Smooth muscle cell (in vitro differentiated cells): Measurements from ENCODE around the gene PCDHA1. TPM values are rescaled to one million over a fixed set of nuclear protein-coding genes. Genes with fewer than 3 reads are reported as not detected.

ENCODE experiments used
- DNase-seq: peaks from one replicate; lab custom pipeline; 2025; ENCODE audit not compliant: unreplicated experiment; lab: John Stamatoyannopoulos, UW
- H2AFZ ChIP-seq: fragments of 200-600 bp; sonication (generic); 2 replicates; pipeline ENCODE4 v1.6.0; 2016; ENCODE audit warnings: antibody characterized with exemption, low read depth, mild to moderate bottlenecking
- H3F3A ChIP-seq: fragments of 200-600 bp; sonication (generic); 2 replicates; pipeline ENCODE4 v1.6.0; 2017; ENCODE audit warnings: antibody characterized with exemption, low read depth
- H3K27ac ChIP-seq: fragments of 200-600 bp; sonication (generic); 2 replicates; pipeline ENCODE4 v1.5.1; 2016; ENCODE audit warnings: low read depth, mild to moderate bottlenecking
- H3K27me3 ChIP-seq: fragments of 200-600 bp; sonication (generic); 2 replicates; pipeline ENCODE4 v1.6.1; 2016; ENCODE audit warnings: low read depth, mild to moderate bottlenecking
- H3K36me3 ChIP-seq: fragments of 200-600 bp; sonication (generic); 2 replicates; pipeline ENCODE4 v1.5.1; 2016; ENCODE audit warnings: low read depth
- H3K4me1 ChIP-seq: fragments of 200-600 bp; sonication (generic); 2 replicates; pipeline ENCODE4 v1.5.1; 2016; ENCODE audit warnings: low read depth
- H3K4me2 ChIP-seq: fragments of 200-600 bp; sonication (generic); 2 replicates; pipeline ENCODE4 v1.6.0; 2016; ENCODE audit warnings: mild to moderate bottlenecking
- H3K4me3 ChIP-seq: fragments of 200-600 bp; sonication (generic); 2 replicates; pipeline ENCODE4 v1.5.1; 2016; ENCODE audit warnings: mild to moderate bottlenecking
- H3K79me2 ChIP-seq: fragments of 200-600 bp; sonication (generic); 2 replicates; pipeline ENCODE4 v1.6.0; 2016; ENCODE audit warnings: low read depth, mild to moderate bottlenecking
- H3K9ac ChIP-seq: fragments of 200-600 bp; sonication (generic); 2 replicates; pipeline ENCODE4 v1.6.0; 2016; ENCODE audit warnings: low read depth
- H3K9me3 ChIP-seq: fragments of 200-600 bp; sonication (generic); replicated peaks from 2 replicates; pipeline ENCODE4 v1.5.1; 2016; ENCODE audit warnings: low read depth
- H4K20me1 ChIP-seq: fragments of 200-600 bp; sonication (generic); 2 replicates; pipeline ENCODE4 v1.6.0; 2016; ENCODE audit warnings: low read depth
- CTCF ChIP-seq: fragments of 200-600 bp; sonication (generic); IDR thresholded peaks from 2 replicates; pipeline ENCODE4 v1.5.1; 2017; ENCODE audit warnings: borderline replicate concordance, mild to moderate bottlenecking, antibody characterized with exemption; ENCODE audit not compliant: insufficient read depth, poor library complexity, severe bottlenecking
- WGBS: methylation state at CpG from one replicate; pipeline ENCODE4 v1.1.7; 2016; ENCODE audit warnings: low lambda C conversion rate; 5-methylcytosine and 5-hydroxymethylcytosine counted together
- polyA plus RNA-seq: library from polyadenylated mRNA; unstranded; fragments of >200 nt; fragmentation: Nextera tagmentation; extraction: Ambion mirVana; gene quantifications from 2 replicates; pipeline ENCODE4 v1.2.1, GENCODE V29; 2016
- total RNA-seq: library from RNA; depleted of rRNA; stranded (reverse); fragments of >200 nt; gene quantifications from 2 replicates; pipeline ENCODE4 v1.2.3, GENCODE V29; 2014

PCDHA1 gene
- total and polyA plus RNA-seq, 2 experiments from 2014 or later, result not detected

- no peaks in the 10 kb centered on the region for H3F3A ChIP-seq
- no peak overlapping the region for H3K9ac ChIP-seq
- H2AFZ ChIP-seq, result no peak overlapping the region
- no peak overlapping the region for H3K4me3 ChIP-seq
- H3K79me2 ChIP-seq, result no peaks in the 10 kb centered on the region
- no peaks in the 10 kb centered on the region for H3K9me3 ChIP-seq
- H3K27me3 ChIP-seq, result no peaks in the 10 kb centered on the region
- no peaks in the 10 kb centered on the region for H4K20me1 ChIP-seq
- no peak overlapping the region for H3K4me2 ChIP-seq
- H3K27ac ChIP-seq, result no peak overlapping the region
- TF ChIP-seq CTCF, result no peak
- no peaks in the 10 kb centered on the region for H3K4me1 ChIP-seq
- 98% methylated on average over 96 of the region's 103 CpGs for WGBS
- H3K36me3 ChIP-seq, result no peaks in the 10 kb centered on the region
- no peak for DNase-seq
Observed at GRCh38 chr5:140835622-140836510, 49.9 kb downstream of the PCDHA1 start.

GRCh38 chr5:140840978-140841962 lies 55.3 kb downstream of the PCDHA1 start, which contains the start of gene PCDHA8:
Gene PCDHA8 (plus strand): TSS chr5:140841187. CDS start chr5:140841322, 135 bp downstream.
- Histone ChIP-seq H3K4me2 (no peak within 1 kb of the TSS), H3K4me1 (no peaks in the 10 kb centered on the region), H3K9ac (no peak within 1 kb of the TSS), H3K27me3 (no peaks in the 10 kb centered on the region), H3K36me3 (no peaks in the 10 kb centered on the region), H3K79me2 (no peaks in the 10 kb centered on the region), H4K20me1 (no peaks in the 10 kb centered on the region), H2AFZ (no peak within 1 kb of the TSS), H3K4me3 (no peak within 1 kb of the TSS), H3K9me3 (no peaks in the 10 kb centered on the region), H3F3A (no peaks in the 10 kb centered on the region), H3K27ac (no peak within 1 kb of the TSS)
- no peak for TF ChIP-seq CTCF
- 69% methylated on average over 47 of the region's 47 CpGs for WGBS
- DNase-seq, result no peak

- no peak for DNase-seq
- Histone ChIP-seq H3K4me2 (no peak overlapping the region), H3K4me1 (no peaks in the 10 kb centered on the region), H3K27me3 (no peaks in the 10 kb centered on the region), H3K9ac (no peak overlapping the region), H2AFZ (no peak overlapping the region), H3K4me3 (no peak overlapping the region), H3F3A (no peaks in the 10 kb centered on the region), H4K20me1 (no peaks in the 10 kb centered on the region), H3K79me2 (no peaks in the 10 kb centered on the region), H3K36me3 (no peaks in the 10 kb centered on the region), H3K9me3 (no peaks in the 10 kb centered on the region), H3K27ac (no peak overlapping the region)
- TF ChIP-seq CTCF, result no peak
- 99% methylated on average over 77 of the region's 87 CpGs for WGBS
Observed at GRCh38 chr5:140842798-140843733, 57.1 kb downstream of the PCDHA1 start.
